IPS-NIHi11 (cell line): ENCODE measurements around the gene HSPBAP1.
"Not testable (repeated sequence)": the region's sequence is repeated elsewhere in the genome, so short reads cannot be mapped to it uniquely, and the experiment has no call there.

Source experiments
- DNase-seq: peaks from one replicate; pipeline ENCODE4 v3.0.0; 2012; ENCODE audit warnings: mixed read lengths, low spot score

Gene HSPBAP1

DNA sequence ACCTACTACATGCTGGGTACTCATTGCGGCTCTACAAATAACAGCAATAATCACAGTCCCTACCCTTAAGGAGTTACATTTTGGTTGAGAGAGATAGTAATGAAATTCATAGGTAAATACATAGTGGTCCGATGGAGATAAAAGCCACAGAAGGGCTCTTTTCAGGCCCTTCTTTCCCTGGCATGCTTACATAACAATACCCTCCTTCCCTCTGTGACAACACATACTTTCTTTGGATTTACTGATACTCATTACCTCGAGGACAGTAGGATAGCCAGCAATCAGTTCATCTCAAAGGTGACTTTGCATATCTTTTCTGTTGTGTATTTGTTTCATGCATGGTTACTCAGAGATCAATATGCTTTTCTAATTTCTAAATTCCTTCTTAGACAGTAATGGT lies 54.5 kb downstream of the HSPBAP1 start:
- peak; percentile 32 for DNase-seq

DNA sequence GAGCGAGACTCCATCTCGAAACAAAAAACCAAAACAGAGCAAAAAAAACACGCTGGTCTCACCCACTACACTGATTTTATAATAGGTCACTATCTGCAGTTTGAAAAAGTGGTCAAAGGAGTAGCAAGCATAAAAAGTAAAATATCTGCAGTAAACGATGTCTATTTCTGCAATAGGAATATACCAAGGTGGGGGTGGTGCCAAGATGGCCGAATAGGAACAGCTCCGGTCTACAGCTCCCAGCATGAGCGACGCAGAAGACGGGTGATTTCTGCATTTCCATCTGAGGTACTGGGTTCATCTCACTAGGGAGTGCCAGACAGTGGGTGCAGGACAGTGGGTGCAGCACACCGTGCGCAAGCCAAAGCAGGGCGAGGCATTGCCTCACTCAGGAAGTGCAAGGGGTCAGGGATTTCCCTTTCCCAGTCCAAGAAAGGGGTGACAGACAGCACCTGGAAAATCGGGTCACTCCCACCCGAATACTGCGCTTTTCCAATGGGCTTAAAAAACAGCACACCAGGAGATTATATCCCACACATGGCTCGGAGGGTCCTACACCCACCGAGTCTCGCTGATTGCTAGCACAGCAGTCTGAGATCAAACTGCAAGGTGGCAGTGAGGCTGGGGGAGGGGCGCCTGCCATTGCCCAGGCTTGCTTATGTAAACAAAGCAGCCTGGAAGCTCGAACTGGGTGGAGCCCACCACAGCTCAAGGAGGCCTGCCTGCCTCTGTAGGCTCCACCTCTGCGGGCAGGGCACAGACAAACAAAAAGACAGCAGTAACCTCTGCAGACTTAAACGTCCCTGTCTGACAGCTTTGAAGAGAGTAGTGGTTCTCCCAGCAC lies 60.7 kb downstream of the HSPBAP1 start:
- not testable (repeated sequence) for DNase-seq

- DNase-seq, result no peak
Observed at GRCh38 chr3:122730240-122730639, 63.4 kb downstream of the HSPBAP1 start.

DNA sequence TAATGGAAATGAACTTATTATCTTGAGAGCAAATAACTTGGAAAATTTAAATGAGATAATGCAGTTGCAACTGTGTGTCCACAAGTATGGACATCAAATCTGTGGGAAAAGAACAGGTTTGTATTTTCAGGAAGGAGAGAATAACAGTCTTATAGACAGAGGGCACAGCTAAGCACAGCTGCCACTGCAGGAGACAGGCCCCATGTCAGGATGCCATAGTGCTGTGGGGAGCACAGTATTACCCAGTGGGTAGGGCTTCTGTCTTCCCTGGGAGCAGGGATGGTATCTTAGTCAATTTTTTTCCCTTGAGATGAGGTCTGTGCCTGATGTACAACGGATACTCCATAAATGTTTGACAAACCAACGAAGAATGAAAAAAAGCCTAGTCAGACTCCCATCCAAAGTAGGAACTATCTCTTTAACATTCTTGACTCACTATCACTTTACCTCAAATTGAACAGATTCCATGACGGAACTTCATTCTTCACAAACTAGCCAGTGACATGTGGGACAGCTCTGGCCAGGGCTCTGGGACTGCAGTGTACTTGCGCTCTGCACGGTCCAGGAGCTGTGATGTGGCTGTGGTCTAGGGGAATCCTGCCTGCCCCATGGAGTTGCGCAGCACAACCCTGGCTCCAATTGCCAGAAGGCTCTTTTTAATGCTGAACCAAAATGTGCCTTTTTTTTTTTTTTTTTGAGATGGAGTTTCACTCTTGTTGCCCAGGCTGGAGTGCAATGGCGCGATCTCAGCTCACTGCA lies 64.7 kb downstream of the HSPBAP1 start:
- no peak for DNase-seq

DNA sequence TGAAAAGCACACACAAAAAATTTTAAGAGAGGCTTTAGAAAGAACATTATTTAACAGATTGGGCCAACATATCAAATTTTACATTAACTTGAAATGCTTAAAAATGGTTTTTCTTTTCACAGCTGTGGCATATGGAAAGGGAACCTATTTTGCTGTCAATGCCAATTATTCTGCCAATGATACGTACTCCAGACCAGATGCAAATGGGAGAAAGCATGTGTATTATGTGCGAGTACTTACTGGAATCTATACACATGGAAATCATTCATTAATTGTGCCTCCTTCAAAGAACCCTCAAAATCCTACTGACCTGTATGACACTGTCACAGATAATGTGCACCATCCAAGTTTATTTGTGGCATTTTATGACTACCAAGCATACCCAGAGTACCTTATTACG lies 65.4 kb downstream of the HSPBAP1 start:
- no peak for DNase-seq

DNA sequence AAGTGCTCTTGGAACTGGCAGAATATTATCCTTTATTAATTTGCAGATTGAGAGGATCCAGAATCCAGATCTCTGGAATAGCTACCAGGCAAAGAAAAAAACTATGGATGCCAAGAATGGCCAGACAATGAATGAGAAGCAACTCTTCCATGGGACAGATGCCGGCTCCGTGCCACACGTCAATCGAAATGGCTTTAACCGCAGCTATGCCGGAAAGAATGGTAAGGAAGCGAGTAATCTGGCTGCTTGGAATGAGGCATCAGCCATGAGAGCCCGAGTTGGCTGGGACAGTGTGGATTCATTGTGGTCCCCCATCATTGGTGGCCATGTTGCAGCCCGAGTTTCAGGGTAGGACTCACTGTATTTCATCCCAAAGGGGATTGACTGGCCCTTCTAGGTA lies 65.9 kb downstream of the HSPBAP1 start:
- no peak for DNase-seq

DNA sequence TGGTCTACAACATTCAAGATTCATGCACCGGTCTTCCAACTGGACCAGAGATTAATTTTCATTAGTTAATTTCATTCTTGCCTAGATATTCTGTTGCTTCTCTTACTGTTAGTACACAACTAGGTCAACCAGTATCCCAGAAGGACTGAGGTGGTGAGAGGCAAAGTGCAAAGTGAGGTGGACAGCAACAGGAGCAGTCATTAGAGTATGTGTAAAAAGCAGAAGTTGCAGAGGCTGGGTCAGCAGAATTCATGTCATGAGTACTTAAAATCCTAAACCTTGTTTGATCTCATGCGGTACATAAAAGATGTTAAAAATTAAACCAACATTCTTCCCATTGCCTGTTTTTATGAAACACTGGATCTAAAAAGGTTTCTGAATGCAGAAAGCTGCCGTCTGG lies 66.3 kb downstream of the HSPBAP1 start:
- no peak for DNase-seq

DNA sequence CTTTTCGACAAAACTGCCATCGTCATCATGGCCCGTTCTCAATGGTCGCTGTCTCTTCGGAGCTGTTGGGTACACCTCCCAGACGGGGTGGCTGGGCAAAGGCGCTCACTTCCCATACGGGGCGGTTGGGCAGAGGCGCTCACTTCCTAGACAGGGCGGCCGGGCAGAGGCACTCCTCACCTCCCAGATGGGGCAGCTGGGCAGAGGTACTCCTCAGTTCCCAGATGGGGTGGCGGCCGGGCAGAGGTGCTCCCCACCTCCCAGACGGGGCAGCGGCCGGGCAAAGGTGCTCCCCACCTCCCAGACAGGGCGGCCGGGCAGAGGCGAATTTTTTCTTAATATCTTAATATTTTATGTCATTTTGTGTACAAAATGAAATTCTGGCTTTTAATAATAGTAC lies 68.5 kb downstream of the HSPBAP1 start:
- DNase-seq, result no peak

DNA sequence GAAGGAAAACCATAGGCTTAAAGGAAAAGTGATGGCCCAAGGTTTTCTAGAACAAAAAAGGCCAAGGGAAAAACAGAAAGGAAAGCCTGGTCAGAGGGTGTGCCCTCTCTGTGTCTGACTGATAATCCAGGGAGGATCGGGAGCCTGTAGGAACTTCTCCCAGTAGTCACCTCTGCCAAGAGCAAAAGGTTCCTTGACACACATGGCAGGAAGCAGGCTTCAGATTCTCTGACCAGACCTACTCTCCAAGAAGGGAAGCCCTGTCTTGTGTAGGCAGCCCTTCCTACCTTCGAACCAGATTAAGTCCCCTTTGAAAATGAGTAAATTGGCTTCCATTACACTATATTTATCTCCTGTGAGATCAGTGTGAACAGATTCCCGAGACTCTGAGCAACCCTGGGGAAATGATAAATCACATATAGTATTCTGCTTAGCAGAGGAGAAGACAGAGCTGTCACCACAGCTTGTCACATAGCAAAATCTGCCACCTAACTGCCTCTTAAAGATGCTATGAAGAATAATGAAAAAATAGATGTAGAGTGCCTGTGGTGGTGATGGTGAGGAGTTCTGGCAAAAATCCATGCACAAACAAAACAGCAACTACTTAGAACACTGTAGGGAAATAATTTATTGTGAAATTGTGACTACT lies 74.2 kb downstream of the HSPBAP1 start:
- DNase-seq, result no peak

DNA sequence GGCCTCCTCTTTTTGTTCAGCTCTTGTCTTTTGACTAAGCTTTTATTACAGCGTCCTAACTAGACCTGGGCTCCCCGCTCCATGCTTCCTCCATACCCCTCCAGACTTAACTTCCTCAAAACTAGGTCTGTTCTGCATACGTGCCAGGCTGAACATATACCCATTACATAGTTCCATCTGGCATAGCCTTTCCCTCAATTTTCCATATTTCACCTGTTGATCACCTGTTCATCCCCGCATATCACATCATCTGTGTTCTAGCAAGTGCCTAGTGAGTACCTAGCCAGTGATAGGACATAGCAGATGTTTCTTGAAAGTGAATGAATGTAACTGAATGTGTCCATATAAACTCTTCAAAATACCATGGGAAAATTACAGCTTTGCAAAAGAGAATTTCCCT lies 77.0 kb downstream of the HSPBAP1 start:
- no peak for DNase-seq

GRCh38 chr3:122714273-122714672 lies 79.4 kb downstream of the HSPBAP1 start:
- no peak for DNase-seq

DNA sequence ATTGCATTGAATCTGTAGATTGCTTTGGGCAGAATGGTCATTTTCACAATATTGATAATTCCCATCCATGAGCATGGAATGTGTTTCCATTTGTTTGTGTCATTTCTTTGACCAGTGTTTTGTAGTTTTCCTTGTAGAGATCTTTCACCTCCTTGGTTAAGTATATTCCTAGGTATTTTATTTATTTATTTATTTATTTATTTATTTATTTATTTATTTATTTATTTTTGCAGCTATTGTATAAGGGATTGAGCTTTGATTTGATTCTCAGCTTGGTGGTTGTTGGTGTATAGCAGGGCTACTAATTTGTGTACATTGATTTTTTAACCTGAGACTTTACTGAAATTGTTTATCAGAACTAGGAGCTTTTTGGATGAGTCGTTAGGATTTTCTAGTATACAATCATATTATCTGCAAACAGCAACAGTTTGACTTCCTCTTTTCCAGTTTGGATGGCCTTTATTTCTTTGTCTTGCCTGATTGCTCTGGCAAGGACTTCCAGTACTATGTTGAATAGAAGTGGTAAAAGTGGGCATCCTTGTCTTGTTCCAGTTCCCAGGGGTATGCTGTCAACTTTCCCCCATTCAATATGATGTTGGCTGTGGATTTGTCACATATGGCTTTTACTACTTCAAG lies 82.9 kb downstream of the HSPBAP1 start:
- not testable (repeated sequence) for DNase-seq

GRCh38 chr3:122705379-122705778 lies 88.3 kb downstream of the HSPBAP1 start:
- DNase-seq, result no peak

DNA sequence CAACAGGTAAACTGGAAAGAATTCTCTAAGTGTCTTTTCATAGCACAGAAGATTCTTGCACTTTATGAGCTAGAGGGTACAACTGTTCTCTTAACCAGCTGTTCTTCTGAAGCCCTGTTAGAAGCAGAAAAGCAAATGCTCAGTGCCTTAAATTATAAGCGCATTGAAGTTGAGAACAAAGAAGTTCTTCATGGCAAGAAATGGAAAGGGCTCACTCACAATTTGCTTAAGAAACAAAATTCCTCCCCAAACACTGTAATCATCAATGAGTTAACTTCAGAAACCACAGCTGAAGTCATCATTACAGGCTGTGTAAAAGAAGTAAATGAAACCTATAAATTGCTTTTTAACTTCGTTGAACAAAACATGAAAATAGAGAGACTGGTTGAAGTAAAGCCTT lies 93.4 kb downstream of the HSPBAP1 start:
- DNase-seq, result no peak

GRCh38 chr3:122697952-122698620 lies 95.5 kb downstream of the HSPBAP1 start:
- no peak for DNase-seq

- no peak for DNase-seq
Observed at GRCh38 chr3:122695927-122696561, 97.6 kb downstream of the HSPBAP1 start.

- no peak for DNase-seq
Observed at GRCh38 chr3:122694966-122695365, 98.7 kb downstream of the HSPBAP1 start.

DNA sequence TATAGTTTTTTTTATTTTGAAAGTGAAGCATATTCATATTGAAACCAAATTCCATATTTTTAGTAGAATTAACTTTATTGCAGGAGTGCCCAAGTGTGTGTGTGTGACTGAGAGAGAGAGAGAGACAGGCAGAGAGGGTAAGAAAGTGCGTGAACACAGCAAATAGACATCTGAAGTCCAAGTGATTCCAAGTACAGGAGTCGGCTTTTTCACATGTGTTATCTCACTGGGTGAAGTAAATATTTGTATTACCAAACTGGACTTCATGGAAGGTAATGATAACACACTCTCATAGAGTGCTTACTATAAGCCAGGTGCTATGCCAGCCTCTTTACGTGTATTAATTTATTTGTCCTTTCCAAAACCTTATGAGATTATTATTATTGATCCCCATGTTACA lies 101.0 kb downstream of the HSPBAP1 start:
- no peak for DNase-seq

- DNase-seq, result no peak
Observed at GRCh38 chr3:122691195-122691594, 102.4 kb downstream of the HSPBAP1 start.

DNA sequence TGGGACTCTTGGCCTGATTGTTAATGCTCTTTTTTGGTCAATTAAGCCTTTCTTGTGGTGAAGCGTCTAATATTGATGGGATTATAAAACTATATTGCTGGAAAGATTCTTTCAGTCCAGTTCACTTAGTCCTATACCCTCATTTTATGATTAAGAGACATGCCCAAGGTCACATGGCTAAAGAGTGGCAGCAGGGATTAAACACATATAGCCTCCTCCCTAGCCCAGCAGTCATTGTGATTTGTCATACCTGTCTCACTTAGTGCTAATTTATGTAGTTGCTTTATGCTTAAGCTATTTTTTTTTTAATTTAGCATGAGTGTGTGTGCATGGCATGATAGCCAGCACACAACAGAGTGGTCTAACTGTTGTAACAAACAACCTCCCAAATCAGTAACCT lies 103.5 kb downstream of the HSPBAP1 start:
- no peak for DNase-seq
